ENCODE measurements around the gene MYLIP.

DNA sequence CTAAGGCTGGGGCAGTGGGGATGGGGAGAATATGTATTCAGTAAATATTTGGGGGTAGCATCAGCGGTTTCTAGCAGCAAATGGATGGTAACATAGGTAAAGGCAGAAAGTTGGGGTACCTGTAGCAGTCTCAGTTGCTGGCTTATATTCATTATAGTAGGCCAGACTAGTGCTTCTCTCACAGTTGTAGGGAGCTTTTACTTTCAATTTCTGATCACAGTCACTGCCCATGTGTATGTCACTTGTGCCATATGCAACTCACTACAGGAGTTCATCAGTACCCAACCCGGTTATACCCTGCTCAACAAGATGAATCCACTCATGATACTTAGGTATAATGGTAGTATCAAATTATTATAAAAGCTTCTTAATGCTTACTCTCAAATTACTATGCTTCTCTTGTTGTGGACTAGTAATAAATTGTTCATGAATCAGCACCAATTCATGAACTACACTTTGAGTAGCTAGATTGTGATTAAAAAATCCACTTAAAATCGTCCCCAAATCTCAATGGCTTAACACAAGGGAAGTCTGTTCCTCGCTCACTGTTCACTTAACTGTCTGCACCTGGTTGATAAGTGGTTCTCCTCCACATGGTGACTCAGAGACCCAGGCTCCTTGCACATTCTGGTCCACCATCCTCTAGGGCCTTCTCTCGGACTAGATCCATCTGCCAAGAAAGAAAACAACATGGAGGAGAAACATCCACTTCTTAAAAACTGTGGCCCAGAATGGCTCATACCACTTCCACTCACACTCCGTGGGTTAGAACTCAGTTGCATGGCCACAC lies 31.3 kb upstream of the MYLIP start:
- TF ChIP-seq, protein P1, sequence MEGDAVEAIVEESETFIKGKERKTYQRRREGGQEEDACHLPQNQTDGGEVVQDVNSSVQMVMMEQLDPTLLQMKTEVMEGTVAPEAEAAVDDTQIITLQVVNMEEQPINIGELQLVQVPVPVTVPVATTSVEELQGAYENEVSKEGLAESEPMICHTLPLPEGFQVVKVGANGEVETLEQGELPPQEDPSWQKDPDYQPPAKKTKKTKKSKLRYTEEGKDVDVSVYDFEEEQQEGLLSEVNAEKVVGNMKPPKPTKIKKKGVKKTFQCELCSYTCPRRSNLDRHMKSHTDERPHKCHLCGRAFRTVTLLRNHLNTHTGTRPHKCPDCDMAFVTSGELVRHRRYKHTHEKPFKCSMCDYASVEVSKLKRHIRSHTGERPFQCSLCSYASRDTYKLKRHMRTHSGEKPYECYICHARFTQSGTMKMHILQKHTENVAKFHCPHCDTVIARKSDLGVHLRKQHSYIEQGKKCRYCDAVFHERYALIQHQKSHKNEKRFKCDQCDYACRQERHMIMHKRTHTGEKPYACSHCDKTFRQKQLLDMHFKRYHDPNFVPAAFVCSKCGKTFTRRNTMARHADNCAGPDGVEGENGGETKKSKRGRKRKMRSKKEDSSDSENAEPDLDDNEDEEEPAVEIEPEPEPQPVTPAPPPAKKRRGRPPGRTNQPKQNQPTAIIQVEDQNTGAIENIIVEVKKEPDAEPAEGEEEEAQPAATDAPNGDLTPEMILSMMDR (IDR thresholded peaks at IDR 0.05 in 8 of 11, conservative IDR thresholded peaks at IDR 0.05 in 3 of 11), result no peak
- no peak for TF ChIP-seq POLR2A (IDR thresholded peaks at IDR 0.05)
